HG03060 (cell line): ENCODE results near the gene TP63.

Experiments used
- ATAC-seq: cut with Tn5 transposase; IDR thresholded peaks from one replicate; pipeline ENCODE4 v1.9.1; 2021; ENCODE audit warnings: low read depth, moderate number of reproducible peaks; ENCODE audit not compliant: unreplicated experiment

The TP63 gene

GRCh38 chr3:189842681-189843602 lies 211.8 kb downstream of the TP63 start:
- no peak for ATAC-seq

- ATAC-seq, result no peak
Measured at GRCh38 chr3:189845069-189845468, 213.9 kb downstream of the TP63 start.

DNA sequence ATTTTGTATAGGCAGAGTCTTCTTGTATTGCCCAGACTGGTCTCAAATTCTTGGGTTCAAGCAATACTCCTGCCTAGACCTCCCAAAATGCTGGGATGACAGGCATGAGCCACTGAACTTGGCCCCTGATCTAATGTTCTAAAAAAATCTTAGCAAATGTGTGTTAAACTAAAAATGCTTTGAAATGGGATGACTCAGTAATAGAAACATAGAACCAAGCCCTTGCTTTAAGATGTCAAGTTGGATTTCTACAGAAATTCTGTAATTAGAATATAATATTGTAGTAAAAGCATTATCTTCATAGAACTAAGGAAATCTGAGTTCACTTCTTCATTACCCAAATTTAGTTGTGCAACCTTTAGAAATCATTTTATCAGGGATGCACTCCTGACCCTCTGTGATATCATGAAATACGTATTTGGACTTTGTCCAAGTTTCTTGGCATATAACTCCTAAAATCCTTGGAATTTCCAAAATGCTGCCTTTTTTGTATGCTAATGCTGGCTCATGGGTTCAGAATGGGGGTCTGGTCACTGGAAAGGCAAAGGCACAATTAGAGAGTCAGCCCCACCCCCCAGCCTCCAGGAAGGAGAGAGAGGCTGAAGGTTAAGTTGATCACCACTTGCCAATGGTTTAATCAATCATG lies 217.3 kb downstream of the TP63 start:
- no peak for ATAC-seq

- no peak for ATAC-seq
Measured at GRCh38 chr3:189849262-189849661, 218.1 kb downstream of the TP63 start.

GRCh38 chr3:189851682-189852081 lies 220.5 kb downstream of the TP63 start:
- ATAC-seq, result no peak

GRCh38 chr3:189853906-189854305 lies 222.7 kb downstream of the TP63 start:
- no peak for ATAC-seq

DNA sequence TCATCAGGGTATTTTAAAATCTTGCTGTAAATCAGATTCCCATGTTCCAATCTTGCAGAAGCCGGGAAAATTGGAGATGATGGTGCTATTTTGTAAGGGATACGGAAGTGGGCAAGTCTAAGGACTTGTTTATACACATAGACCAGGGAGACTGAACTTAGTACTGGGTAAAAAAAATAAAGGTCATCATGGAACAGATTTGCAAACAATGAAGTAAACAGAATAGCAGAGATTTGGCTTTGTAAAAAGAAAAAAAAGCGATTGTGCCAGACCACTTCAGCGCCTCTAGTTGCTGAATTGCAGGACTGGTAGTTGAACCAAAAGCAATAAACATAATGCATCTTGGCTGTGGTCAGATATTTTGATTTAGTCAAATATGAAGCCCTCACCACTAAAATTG lies 229.1 kb downstream of the TP63 start:
- no peak for ATAC-seq

DNA sequence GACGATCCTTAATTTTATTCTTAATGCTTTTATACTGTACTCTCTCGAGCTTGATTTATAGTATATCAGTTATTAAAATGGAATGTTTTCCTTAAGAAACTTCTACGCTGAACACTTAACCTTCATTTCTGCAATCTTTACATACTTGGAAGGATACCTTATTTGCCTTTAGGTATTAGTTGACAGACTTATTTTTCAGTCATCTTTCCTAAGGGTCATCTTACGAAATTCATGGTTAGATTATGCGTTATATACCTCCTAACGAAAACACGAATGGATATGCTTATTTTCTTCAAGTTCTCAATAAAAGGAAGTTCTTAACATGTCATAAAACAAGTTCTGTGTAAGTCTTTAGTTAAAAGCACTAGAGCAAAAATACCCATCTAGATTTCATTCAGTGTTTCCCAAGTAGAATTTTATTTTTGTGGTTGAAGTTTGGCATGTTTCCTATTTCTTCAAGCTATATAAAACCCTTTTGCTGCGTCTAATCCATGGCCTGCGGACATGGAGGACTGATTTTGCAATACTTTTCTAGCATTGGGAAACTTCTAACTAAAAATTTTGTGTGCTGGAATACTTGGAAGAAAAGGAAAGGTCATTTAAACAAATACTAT lies 231.3 kb downstream of the TP63 start:
- ATAC-seq, result no peak

DNA sequence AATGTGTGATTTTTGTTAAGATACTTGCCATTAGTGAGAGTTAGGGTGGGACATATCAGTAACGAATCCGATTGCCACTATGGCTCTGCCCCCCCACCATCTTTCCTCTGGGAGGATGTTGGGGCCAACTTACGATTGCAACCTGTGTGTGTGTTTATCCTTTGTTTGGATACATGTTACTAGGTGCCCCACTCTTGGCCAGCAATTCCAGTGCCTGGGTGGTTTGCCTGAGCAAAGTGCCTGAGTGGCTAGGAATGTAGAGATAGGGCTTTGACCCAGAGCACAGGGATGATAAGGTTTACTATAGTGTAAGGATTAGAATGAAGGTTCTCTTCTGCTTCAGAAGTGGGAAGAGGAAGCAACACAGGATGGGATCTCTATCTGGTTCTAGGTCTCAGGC lies 231.8 kb downstream of the TP63 start:
- ATAC-seq, result no peak

DNA sequence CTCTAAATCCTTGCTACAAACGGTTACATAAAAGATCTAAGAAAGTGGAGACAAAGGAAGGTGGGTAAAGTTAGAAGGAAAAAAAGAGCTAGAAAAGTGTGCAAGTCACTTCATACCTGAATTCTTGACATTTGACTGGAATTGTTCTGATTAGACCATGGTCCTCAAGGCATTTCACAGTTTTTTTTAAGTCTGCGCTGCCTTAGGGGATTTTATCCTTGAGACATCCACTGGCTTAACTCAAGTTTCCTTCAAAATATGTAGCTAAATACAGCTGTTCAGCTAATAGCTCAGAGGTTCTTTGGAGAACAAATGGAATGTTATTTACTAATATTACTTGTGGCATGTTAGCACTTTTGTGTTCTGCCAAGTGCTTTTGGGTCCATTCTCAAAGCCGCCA lies 236.9 kb downstream of the TP63 start:
- no peak for ATAC-seq

DNA sequence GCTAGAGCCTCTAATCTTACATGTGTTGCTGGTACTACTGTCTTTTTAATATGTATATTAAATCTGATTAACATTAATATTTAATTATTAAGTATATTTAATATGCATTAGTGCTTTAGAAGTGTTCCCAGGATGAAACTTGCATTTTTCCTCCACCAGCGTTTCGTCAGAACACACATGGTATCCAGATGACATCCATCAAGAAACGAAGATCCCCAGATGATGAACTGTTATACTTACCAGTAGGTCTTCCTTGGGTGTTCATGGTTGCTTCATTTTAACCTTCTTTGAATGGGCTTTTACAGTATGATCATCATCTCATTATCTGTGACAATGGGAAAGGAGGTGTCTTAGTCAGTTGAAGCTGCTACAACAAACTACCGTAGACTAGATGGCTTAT lies 238.0 kb downstream of the TP63 start:
- ATAC-seq, result no peak

GRCh38 chr3:189871418-189871817 lies 240.2 kb downstream of the TP63 start:
- ATAC-seq, result no peak

DNA sequence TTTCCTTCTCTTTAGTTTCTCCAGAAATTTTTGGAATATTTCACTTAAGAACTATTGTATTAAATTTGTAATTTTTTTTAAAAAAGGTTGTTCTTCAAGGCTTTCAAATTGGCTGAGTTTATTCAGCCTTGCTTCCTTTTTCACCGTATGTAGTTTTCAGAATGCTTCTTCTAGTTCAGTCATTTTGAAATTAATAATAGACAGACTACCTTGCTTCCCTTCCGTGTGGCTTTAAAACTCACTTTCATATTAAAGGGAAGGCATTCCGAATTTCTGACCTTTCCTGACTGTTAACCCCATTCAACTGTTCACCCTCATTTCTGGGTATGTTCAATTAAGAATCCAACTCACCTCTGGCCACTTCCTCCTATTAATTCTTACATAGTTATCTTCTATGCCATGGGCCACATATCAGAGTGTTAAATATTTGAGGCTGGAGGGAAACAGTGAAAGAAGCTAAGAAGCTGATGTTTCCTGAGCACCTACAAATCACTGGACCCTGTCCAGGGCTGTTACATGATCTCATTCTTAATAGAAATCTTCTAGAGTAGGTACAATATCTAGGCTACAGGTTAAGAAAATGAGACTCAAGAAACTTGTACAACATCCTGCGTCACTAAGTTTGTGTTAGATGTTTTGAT lies 252.0 kb downstream of the TP63 start:
- no peak for ATAC-seq

DNA sequence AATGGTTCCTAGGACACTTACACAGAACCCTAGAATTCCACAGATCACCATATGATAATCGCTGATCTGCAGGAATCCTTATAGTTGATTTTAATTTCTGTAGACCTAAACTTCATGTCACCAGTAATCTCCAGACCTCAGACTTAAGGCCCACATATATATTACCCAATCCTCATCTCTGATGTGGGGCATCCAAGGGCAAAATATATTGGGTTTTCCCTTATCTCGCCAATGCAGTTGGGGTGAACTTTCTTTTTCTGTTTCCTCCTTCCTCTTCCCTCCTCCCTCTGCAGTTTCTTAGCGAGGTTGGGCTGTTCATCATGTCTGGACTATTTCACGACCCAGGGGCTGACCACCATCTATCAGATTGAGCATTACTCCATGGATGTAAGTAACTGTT lies 259.3 kb downstream of the TP63 start:
- no peak for ATAC-seq

DNA sequence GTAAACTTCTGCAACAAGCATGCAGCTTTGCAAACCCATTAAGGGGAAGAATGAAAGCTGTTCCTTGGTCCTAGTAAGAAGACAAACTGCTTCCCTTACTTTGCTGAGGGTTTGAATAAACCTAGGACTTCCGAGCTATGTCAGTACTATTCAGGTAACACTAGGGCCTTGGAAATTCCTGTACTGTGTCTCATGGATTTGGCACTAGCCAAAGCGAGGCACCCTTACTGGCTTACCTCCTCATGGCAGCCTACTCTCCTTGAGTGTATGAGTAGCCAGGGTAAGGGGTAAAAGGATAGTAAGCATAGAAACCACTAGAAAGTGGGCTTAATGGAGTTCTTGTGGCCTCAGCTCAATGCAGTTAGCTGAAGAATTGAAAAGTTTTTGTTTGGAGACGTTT lies 265.3 kb downstream of the TP63 start:
- ATAC-seq, result no peak

GRCh38 chr3:189897406-189897805 lies 266.2 kb downstream of the TP63 start:
- ATAC-seq, result no peak

GRCh38 chr3:189898559-189899153 lies 267.5 kb downstream of the TP63 start:
- no peak for ATAC-seq

DNA sequence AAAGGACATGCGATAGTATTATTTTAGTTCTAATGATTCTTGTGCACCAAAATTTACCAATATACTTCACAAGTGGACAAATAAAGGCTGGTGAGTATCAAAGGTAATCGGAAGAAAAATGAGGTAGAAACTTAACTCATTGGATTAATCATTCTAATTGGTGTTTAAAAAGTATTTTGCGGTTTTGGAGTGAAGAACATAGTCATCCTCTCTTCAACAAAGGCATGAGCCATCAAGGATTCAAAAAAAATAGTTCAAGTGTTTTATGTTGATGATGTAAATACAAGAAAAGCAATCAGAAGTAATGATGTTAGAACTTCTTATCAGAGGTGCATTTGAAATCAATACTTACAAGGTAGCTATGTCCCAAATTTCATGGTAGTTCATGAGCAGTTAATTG lies 268.0 kb downstream of the TP63 start:
- ATAC-seq, result no peak

DNA sequence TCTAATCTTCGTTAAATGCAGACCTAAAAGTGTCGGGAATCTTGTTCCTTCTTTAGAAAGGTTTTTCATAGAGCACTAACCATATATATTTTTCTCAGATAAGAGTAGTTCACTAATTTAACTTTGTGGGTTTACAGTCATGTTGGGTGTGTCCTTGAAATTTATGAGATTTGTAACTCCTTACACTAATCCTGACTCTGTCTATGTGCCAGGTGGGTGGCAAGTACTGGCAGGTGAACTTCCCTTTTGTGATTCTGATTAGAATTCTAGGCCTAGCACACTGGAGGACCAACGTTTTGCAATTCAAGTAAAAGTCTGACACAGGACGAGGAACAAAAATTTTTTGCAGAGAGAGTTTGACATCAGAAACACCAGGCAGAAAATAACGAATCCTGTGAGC lies 269.4 kb downstream of the TP63 start:
- no peak for ATAC-seq

DNA sequence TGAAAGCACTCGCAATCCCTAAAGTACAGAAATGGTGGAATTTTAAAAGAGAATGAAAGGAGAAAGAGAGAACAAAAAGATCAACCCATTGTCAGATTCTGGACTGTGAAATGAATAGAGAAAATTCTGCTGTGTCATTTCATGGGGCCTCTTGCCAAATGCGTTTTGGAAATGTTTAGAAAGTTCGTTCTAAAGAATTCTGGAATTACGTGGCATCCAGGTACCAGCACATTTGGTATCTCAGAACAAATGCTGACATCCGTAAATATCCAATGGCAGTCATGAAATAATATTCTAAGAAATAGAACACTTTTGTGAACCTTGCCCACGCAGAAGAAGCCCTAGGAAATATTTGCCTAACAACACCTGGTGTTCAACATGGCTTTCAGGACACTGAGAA lies 270.3 kb downstream of the TP63 start:
- no peak for ATAC-seq
